ENCODE measurements around the gene PRCC.

PRCC gene

GRCh38 chr1:156815961-156816422, 48.7 kb downstream of the PRCC start:
- no peak for DNase-seq

- no peak for DNase-seq
These were observed 49.4 kb downstream of the PRCC start, which contains the start of gene SH2D2A for GRCh38 chr1:156816561-156817328. SH2D2A (minus strand) TSS chr1:156816848; CDS start chr1:156816708, 140 bp downstream.

- DNase-seq = peak; percentile 42
These were observed 54.5 kb downstream of the PRCC start for GRCh38 chr1:156821801-156822200.

GRCh38 chr1:156822680-156823079, 55.3 kb downstream of the PRCC start:
- no peak for DNase-seq

- no peak for DNase-seq
These were observed 56.0 kb downstream of the PRCC start for GRCh38 chr1:156823210-156823790.

GRCh38 chr1:156826630-156827029, 59.3 kb downstream of the PRCC start:
- DNase-seq = no peak

- no peak for DNase-seq
These were observed 61.2 kb downstream of the PRCC start for GRCh38 chr1:156828400-156829124.

GRCh38 chr1:156832434-156832833, 65.1 kb downstream of the PRCC start:
- no peak for DNase-seq

GRCh38 chr1:156833603-156834002, 66.3 kb downstream of the PRCC start:
- DNase-seq = no peak

- DNase-seq = no peak
These were observed 67.0 kb downstream of the PRCC start for GRCh38 chr1:156834322-156834721.

GRCh38 chr1:156836041-156836654, 68.8 kb downstream of the PRCC start:
- no peak for DNase-seq

- no peak for DNase-seq
These were observed 69.6 kb downstream of the PRCC start for GRCh38 chr1:156836892-156837291.

- DNase-seq = no peak
These were observed 71.6 kb downstream of the PRCC start for GRCh38 chr1:156838972-156839371.

- no peak for DNase-seq
These were observed 72.2 kb downstream of the PRCC start for GRCh38 chr1:156839426-156840109.

- no peak for DNase-seq
These were observed 73.0 kb downstream of the PRCC start for GRCh38 chr1:156840186-156840897.

GRCh38 chr1:156840898-156841279, 73.6 kb downstream of the PRCC start:
- no peak for DNase-seq

GRCh38 chr1:156841295-156841855, 74.0 kb downstream of the PRCC start:
- no peak for DNase-seq

- no peak for DNase-seq
These were observed 75.4 kb downstream of the PRCC start for GRCh38 chr1:156842618-156843300.

- no peak for DNase-seq
These were observed 76.8 kb downstream of the PRCC start for GRCh38 chr1:156844102-156844501.

- no peak for DNase-seq
These were observed 77.3 kb downstream of the PRCC start for GRCh38 chr1:156844638-156845037.

Measured in islet precursor cell (in vitro differentiated cells).